ENCODE results near the gene SEMA6A.
"Not testable (repeated sequence)": the region's sequence is repeated elsewhere in the genome, so short reads cannot be mapped to it uniquely, and the experiment has no call there.

Gene SEMA6A

DNA sequence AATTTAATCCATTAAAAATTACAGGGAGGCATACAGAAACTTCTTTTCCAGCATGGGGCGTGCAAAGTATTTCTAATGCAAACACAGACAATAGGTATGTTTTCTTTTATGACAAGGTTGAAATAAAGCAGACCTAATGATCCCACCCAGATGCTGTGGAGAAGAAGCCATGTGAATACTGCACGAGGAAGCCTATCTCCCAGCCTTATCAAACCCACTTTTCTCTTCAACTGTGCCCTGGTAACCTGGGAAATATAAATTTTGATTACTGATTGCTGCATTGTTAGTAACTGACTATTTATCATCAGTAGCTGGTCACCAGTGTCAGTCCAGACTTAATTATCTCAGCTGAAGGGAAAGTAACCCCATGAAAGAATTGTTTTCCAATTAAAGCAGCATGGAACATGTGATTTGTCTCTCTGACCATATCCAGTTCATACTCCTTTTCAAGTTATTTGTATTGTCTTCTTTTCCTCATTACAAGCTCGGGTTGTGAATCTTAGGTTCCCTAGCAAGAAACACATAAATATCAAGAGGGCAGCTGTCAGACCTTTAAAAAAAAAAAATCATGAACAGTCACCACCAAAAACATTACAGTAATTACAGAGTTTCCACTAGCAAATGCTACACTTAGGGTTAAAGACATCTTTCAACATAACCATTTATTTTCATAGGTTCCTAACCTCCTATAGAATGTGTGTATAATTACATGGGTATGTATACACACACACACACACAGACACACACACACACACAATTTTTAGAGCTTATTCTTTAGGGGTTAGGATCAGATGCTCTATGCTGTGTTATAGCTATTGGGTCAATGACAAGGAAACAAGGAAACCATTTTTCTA is 50.3 kb downstream of the SEMA6A start:
- DNase-seq (ENCODE audit: low read depth): no peak

DNA sequence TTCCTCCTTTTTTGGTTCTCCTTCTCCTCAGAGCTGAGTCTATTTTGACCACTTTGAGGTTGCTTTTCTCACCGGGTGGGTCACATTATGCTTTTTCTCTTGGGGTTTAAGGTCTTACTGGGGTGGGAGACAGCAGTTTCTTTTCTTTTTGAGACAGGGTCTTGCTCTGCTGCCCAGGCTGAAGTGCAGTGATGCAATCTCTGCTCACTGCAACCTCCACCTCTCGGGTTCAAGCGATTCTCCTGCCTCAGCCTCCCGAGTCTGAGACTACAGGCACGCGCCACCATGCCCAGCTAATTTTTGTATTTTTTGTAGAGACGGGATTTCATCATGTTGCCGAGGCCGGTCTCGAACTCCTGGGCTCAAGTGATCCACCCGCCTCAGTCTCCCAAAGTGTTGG is 51.4 kb downstream of the SEMA6A start:
- not testable (repeated sequence) for DNase-seq (ENCODE audit: low read depth)

DNA sequence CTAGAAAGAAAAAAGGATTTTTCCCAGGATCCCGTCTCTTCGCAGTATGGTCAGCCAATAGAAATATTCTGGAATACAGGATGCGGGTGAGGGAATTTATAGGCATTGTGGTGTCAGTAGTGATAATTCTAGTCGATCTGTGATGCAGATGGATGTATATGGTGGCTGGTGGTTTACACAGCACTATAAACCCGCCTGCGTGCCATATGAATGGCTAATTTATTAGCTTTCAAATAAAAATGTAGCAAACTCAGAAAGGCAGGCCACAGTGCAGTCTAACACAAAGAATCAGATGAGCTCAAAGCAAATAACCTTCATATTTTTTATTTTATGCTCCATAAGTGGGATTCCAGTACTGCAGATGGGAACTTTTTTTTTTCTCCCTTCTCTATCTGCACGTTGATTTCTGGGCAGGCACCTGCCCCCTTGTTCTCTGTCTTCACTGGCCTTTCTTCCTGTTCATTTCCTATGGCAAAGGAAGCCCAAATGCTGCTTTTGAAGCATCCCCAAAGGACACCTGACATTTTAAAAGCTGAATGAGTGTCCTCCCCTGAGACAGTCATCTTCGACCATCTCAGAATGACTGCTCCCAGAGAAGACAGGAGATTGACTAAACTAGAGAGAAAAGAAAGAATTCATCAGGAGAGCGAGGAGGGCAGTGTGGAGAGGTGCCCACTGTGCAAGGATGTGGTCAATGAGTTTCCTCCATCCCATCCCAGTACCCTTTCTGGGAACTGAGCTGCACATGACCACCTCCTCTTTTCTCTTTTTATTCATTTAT is 52.1 kb downstream of the SEMA6A start:
- no peak for DNase-seq (ENCODE audit: low read depth)

DNA sequence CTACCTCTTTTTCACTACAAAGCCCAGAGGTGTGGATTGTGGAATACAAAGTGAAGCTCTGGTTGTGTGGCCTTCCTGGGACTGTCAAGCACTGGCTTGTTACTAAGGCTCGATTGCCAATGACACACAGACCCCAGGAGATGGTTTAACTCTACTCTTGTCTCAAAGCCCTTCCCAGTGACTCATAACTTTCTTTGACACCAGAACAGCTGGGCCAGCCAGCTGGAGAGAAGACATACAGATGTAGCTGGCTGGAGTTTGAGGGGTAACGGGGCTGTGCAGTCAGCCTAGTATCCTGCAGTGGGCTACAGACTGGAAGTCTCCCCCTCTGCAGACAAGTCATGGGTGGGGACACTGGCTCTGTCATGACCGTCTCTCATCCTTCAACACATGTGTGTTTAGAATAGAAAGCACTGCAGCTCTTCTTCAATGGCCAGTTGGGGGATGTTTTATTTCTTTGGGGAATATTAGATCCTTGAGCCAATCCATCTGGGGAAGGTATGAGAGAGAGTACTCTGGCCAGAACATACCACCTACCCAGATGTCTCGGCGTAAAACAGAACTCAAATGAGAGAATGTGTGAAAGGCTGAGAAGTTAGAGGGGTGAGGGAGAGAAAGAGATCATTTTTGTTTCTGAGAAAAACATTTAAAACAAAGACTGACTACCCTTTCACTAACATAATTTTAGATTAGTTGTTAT is 53.3 kb downstream of the SEMA6A start:
- no peak for DNase-seq (ENCODE audit: low read depth)

DNA sequence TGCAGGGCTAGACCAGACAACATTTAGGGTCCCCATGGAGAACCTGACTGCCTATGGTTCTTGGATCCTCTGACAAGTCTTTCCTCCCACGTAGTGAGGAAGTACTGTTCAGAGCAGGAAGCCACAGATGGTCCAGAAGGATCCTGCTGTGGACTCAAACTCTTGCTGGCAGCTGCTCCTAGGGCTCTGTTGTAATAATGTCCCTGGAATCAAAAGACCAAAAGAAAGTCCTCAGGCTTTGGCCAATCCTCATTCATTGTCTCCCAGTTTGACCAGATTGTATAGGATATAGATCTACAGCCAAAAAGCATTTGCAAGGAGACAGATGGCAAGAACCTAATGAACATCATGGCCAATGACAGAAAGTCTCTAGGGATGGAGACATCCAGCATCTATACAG is 53.9 kb downstream of the SEMA6A start:
- no peak for DNase-seq (ENCODE audit: low read depth)

DNA sequence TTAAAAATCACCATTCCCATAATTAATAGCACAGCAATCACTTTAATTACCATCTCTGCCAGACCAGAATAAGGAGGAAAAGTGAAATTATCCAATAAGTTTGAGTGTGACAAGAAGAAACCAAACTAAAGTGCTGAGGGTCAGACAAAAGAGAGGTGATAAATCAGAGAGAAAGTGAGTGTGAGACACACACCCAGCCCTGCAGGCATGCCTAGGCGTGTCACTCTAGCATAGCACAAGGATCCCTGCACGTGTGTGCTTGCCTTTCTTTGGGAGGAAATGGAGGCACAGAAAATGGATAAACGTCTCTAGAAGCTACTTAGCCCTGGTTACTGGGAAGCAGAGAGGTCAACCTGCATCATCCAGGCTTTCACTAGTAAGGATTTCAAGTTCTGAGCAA is 56.2 kb downstream of the SEMA6A start:
- no peak for DNase-seq (ENCODE audit: low read depth)

DNA sequence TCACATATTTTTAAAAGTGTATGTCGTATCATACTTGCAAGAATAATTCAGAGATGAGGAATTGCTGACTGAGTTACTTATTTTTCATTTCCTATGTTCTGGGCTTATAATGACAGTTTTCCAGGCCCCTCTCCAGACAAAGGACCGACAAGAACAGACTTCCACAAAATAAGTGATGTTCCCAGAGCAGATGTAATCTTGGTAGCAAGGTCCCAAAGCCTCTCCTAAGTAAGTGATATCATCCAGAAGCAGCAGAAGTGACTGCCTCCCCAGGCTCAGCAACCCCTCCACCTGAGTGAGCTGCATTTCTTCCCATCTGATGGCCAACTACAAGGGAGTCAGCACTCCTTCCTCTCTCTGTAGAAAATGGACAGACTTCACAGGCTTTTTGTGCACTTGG is 57.1 kb downstream of the SEMA6A start:
- DNase-seq (ENCODE audit: low read depth): no peak

DNA sequence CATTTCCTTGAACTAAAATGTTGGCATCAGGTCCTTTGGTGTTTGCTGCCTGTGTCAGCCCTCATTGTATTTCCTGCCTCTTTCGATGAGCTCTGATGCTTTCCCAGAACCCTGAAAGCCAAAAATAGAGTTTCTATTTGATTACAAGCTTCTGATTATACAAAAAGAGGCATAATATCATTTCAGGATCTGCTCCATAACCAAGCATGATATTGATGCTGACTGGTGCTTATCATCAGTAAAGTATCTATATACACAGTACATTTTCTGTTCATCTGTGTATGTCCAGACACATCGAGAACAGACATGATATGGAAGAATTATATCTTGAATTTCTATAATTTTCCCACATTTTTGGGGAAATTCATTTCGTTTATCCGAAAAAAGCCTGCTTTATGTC is 58.6 kb downstream of the SEMA6A start:
- no peak for DNase-seq (ENCODE audit: low read depth)

DNA sequence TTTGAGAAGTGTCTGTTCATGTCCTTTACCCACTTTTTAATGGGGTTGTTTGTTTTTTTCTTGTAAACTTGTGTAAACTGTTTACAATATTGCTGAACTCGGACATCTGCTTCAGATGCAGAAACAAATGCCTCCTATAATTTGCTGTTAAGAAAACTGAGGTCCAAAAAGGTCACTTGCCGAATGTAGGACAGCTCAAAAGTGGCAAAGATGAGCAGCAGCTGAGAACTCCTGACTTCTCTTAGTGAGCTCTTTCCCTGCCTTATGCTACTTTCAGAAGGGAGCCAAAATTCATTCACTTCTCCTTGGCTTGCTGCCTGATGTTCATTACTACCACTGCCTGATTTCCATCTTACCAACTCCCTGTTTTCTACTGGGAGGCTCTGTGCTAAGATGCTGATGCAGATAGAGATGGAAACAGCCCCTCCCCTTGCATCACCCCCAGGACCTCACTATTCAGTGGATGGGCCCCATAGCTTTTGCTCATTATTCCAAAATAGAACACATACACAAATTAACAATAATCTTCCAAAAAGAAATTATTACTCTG is 60.1 kb downstream of the SEMA6A start:
- no peak for DNase-seq (ENCODE audit: low read depth)

DNA sequence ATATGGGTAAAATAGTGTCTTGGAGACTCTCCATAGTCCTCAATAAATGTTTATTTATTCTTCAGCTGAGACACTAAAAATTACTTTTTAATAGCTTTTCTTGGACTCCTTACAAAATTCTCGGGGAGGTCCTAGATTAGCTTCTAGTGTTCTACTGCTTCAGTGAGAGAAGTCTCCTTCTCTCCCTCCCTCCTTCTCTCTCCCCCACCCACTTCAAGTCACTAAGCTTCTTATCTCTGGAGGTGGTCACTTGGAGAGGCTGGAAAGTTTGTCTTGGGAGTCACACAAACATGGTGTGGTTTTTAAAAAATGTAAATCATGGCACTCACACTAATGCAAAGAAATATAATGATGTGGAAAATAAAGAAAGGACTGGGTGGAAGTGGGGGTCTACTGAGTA is 64.1 kb downstream of the SEMA6A start:
- no peak for DNase-seq (ENCODE audit: low read depth)

DNA sequence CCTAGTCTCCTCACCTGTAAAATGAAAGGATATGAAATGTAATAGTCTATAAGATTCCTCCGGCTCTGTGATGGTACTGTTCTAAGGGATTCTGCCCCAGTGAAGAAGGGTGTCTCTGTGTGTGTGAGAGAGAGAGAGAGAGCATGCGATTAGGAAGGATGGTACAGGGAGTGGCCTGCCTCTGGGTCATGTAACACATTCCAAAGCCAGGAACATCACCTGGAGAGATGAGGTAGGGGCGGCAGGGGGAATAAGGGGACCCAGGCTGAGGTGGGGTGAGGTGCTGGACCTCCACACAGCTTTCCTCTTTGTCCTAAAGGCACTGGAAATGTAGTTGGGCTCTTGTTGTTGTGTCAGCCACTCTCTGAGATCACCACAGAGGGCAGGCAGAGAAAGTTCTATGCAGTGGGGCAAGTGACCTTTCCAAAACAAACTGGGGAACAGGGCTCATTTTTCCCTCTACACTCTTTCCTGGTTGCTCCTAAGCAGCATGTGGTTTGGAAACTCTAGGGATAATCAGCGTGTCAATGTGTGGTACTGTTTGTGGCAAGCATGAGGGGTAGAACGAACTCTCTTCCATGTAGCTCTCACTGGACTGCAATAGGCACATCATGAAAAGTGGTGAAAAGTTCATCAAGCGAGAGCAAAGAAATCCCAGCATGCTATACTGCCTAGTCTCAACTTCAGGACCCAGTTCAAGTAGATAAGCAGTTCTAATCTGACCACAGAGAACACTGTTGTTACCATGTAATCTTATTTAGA is 65.0 kb downstream of the SEMA6A start:
- DNase-seq (ENCODE audit: low read depth): no peak

DNA sequence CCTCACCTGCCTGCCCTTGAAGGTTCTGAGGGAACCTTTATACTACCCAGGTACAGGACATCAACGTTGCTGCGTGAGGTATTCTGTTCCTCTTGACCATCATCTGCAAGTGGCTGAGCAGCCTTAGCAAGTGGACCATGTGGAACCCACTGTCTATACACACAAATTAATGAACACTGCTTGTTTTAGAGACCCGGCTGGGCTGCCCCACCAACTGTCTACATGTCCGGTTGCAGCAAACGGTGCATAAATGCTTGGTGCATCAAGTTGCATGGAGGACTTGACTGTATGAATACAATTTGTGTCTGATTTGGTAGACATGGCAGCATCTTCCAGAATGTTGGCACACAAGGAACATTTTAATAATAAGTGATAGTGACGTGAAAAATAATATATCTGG is 65.8 kb downstream of the SEMA6A start:
- DNase-seq (ENCODE audit: low read depth): no peak

DNA sequence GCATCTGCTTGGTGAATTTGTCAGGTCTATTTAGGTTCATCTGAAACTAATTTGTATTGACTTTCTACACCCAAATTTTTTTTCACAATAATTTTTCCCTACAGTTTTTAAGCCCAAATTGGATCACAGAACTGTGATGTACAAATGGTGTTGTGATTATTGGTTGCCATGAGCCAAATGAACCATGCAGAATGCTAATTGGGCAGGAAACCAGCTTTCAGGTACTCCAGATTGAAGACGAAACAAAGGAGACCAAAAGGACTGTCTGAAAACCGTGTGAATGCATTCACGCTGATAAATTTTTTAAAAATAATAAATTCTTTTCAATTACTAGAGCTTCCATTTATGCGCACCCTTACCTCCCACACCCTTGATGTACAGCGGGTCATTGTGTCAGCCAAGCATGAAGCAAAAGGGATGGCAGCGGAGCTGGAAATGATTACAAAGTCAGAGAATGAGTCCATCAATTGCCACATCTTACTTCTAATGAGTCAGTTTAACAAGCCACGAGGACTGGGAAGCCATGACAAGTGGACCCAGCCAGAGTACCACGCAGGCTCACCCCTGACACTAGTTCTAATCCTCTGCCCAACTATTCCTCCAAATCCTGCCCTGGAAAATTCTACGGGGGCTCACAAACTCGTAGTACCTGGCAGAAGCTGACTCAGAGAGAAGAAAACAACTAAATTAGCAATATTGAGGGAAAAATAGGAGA is 66.5 kb downstream of the SEMA6A start:
- DNase-seq (ENCODE audit: low read depth): no peak

DNA sequence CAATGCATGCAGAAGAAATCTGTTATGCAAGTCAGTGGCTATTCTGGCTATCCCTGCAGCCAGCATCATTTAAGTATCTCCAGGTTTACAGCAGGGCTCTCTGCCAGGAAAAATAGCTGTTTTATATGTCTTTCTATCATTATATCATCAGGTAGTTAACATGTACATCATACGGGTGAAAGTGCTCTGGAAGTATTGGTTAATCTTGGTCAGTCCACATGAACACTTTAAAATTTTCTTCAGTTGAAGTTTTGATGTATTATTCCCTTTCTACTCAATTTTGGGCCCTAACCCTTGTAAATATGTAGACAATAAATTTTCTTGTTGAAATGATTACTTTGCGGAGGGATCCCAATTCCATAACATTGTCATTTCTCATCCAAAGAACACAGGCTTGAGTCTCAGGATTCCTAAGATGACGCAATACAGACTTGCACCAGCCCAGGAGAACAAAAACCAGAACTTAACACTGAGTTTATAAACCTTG is 67.5 kb downstream of the SEMA6A start:
- DNase-seq (ENCODE audit: low read depth): no peak

DNA sequence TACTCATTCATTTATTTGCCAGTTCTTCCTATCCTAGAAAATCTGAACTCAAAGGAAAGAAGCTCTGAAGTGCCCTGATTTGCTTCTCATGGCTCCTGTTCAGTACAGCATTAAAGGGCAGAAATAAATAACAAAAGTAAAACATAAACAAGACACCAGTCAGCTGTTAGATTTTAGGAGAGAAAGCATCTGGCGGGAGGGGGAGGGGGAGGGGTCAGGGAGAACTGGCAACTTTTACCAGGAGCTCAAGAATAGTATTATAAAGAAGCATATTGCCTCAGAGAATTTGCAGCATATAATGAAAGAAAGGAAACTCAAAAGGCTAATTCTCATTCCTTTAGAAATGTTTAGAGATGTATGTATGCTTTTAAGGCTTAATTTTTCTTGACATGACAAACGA is 68.1 kb downstream of the SEMA6A start:
- no peak for DNase-seq (ENCODE audit: low read depth)

DNA sequence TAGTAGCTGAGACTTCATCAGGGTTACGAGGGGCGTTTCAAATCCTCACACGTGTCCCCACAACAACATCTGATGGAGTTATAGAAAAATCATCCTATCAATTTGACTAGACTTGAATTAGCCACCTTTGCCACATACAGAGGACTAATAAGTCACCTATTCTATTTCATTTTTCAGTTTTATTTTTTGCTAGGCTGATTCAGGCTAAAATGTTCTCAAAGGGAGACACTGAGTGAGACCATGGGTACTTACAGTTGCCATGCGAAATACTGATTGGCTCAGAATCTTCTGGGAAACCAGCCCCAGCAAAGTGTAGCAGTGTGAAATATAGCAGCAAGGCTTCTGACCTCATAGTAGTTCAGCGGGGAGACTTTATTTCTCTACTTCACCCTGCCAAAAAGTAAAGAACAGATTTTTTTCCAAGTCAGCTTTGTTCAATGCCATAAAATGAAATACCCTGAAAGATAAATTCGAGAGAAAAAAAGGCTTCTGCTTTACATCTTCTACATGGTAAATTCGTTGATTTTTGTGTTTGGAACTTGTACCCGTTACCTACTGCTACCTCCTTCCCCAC is 69.9 kb downstream of the SEMA6A start:
- DNase-seq (ENCODE audit: low read depth): no peak

DNA sequence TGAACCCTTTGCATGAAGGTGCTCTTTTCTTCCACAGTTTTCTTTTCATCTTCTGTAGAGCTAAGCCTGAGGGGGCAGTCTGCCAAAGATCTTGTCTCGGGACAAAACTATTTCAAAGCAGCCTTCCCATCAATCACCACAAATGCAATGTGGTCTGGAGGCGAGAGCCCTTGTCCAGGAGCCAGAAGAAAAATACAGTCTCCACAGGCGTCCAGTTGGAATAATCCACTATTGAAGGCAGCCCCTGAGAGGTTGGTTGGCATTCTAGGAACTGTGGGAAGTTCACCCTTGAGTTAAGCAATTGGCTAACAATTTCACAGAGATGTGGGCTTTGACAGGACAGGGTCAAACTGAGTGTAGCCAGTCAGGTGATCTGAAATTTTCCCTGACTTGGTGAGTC is 72.0 kb downstream of the SEMA6A start:
- DNase-seq (ENCODE audit: low read depth): no peak

DNA sequence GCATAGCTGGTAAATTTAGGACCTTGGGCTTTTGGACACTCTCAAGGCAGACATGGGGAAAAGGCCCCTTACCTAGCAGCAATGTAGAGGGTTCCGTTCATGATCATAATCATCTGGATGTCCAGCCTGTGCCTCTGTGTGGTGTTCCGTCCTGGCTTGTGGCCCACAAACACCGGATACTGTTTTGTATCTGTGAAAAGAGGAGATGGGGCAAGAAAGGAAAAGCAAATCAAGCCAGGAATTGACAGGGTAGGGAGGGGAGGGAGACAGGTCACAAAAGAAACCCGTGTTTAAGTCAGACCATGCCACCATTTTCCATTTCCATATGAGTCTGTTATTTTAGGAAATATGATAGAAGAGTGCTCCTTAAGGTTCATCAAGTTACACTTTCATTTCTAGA is 72.5 kb downstream of the SEMA6A start:
- no peak for DNase-seq (ENCODE audit: low read depth)

DNA sequence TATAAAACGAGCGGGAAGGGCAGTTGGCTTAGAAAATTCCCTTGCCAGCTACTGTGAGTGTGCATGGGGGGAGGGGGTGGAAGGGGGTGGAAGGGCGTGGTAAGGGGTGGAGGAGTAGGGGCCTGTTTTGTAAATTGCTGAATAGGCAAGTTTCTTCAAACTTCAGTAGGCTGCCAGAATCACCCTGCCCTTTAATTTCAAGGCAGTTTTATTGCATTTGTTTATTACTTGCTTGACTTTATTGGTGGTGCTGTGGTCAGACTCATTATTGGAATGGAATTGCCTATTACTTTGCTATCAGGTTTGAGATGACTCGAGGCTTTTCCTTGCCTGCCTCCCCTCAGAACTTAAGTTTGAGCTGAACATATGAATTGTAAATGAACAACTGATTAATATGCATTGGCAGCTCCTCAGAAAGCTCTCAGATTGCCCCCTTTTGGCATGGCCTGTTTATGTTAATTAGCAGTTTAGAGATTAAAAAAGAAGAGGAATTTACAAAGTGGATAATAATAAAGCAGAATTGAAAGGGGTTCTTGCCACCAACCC is 76.0 kb downstream of the SEMA6A start:
- no peak for DNase-seq (ENCODE audit: low read depth)

DNA sequence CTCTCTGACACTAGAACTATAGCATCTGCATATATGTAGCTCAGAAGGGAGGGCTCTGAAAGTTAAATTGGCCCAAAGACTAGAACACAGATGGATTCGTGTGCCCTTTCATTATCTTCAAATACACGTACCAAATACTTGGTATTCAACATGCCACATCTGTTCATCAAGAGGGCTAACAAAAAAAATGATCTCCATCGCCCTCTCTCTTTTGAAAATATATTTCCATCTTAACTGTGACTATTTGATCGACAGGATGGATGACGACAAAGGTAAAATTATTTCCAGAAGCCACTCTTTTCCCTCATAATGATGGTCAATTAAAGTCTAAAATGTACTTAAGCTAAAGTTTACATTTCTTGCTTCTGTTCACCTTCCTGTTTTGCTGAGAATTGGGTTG is 77.0 kb downstream of the SEMA6A start:
- no peak for DNase-seq (ENCODE audit: low read depth)

Measured in stimulated activated CD8-positive, alpha-beta memory T cell treated with anti-CD3 and anti-CD28 coated beads, Interleukin-12 subunit alpha, Interleukin-12 subunit beta, amount 100 ng/mL, for 4 hours (primary cell).